ENCODE results near the gene OSBPL2. TPM values are rescaled to one million over a fixed set of nuclear protein-coding genes. Genes with fewer than 3 reads are reported as not detected.

OSBPL2 gene
- polyA plus RNA-seq, 1 donor, result 33.0 TPM

DNA sequence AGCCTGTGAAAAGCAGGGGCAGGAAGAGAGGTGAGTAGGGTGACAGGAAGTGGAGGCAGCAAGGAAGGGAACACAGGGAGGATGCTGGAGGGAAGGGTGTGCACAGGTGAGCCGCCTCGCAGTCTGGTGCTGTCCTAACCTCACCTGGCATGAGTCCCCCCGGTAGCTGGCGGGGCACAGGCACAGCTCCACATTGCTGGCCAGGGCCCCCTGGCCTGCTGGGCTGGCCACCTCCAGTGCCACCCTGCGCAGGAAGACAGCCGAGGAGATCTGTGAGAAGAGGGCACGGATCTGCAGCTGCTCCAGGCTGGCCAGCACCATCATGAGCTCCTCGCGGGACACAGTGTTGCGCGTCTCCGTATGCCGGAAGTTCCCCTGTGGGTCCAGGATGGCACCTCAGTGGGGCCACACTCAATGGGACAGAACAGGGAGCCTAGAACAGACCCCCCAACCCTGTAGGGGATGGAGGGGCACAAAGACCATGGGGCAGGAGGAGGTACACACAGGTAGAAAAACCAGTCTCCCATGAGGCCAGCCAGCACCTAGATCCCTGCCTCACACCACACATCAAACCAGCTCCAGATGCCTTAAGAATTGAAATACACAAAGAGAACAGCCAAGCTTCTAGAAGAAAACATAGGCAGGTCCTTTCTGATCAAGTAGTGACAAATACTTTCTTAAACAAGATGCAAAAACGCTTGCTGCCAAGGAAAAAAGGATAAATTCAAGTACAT, 87.0 kb downstream of the OSBPL2 start:
- no peak for DNase-seq (ENCODE audit: low read depth)

DNA sequence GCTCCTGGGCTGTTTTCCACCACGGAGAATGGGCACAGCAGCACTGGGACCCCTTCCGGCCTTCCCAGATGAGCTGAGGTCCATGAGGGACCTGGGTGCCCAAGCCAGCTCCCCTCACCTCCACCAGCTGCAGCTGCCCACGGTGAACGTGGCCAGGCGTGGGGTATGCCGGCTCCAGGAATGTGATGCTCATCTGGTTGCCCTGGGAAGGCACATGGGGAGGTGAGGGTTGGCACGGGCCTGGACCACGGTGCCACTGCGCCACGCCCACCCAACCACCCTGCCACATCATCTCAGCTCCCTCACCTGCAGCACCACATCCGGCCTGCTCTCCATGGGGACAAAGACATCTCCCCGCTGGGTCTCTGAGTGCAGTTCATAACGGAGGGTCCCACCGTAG, 88.2 kb downstream of the OSBPL2 start:
- no peak for DNase-seq (ENCODE audit: low read depth)

DNA sequence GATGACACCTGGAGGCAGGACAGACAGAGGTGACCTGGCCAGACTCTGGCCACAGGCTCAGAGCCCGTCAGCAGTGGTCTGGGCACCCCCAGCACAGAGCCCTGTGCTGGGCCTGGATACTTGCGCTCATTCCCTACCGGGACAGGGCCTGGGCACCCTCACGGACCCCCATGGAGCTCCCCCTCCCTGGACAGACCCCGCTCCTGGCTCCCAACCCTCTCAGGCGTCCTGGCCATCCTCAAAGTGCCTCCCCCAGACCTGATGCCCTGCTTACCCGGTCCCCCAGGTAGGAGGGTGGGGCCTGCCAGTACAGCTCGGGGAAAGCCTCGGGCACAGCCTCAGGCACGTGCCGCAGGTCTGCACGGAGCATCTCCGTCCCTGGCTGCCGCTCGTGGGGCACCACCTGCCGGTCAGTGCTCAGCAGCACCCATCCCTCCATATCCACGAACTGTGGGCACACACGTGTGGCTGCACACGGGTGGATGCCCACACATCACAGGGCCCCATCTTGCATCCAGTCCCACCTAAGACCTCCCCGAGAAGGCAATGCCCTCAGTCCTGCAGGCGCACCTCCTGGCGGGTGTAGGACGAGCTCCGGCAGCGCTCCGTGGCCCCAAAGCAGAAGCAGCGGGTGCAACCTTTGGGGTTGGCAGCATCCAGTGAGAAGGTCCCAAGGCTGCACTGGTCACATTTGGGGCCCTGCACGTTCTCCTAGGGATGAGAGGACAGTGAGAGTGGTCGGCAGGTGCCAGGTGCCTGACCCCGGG, 88.8 kb downstream of the OSBPL2 start:
- no peak for DNase-seq (ENCODE audit: low read depth)

DNA sequence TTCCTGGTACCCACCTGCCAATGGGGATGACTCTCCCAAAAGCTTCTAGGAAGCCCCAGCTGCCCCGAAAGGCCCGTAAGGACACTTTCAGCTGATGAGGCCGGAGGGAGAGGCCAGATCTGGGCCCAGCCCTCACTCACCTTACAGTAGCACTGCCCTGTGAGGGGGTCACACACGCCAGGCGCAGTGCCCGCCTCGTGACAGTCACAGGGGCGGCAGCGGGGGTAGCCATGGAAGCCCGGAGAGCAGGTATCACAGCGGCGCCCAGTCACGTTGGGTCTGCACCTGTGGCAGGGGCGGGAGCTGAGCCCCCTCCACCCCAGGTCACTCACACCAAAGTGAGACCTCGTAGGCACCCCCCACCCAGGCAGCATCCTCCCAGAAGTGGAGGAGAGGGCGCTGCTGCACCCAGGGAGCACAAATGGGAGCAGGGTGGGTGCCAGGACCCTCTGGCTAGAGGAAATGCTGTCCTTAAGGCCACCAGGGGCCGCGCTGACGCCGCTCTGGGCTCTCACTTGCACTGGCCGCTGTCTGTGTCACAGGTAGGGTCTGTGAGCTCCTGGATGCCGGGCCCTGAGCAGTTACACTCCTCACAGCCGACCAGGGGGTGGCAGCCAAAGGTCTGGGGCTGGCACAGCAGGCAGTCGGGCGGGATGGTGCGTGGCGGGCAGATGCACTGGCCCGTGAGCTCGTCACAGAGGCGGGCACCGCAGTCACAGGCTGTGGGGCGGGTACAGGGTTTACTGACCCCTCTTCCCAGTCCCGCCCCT, 89.6 kb downstream of the OSBPL2 start:
- no peak for DNase-seq (ENCODE audit: low read depth)

DNA sequence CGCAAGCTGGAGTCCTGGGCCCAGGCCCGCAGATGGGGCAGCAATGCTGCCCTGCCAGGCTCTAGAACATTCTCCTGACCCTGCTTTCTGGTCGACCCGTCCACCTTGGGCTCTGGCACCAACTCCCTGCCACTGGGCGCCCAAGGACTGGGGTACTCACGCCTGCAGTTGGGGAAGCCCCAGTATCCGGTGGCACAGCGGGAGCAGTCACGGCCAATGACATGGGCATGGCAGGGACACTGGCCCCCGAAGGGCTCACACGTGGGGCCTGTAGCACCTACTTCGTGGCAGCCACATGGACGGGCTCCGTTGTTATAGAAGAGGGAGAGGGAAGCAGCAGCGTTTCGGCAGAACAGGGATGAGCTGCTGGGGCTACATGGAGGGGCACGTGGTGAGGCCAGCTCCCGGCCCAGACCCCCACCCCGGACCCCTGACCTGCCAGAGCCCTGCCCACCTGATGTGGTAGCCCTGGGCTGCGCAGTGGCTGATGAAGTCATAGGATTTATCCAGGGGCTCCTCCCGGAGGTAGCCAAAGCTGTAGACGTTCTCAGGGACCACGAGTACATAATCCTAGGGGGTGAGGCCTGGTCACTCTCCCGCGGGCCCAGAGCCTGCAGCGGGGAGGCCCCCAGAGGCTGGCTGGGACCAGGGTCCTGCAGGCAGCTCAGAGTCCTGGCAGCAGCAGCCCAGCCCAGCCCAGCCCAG, 90.5 kb downstream of the OSBPL2 start:
- no peak for DNase-seq (ENCODE audit: low read depth)

DNA sequence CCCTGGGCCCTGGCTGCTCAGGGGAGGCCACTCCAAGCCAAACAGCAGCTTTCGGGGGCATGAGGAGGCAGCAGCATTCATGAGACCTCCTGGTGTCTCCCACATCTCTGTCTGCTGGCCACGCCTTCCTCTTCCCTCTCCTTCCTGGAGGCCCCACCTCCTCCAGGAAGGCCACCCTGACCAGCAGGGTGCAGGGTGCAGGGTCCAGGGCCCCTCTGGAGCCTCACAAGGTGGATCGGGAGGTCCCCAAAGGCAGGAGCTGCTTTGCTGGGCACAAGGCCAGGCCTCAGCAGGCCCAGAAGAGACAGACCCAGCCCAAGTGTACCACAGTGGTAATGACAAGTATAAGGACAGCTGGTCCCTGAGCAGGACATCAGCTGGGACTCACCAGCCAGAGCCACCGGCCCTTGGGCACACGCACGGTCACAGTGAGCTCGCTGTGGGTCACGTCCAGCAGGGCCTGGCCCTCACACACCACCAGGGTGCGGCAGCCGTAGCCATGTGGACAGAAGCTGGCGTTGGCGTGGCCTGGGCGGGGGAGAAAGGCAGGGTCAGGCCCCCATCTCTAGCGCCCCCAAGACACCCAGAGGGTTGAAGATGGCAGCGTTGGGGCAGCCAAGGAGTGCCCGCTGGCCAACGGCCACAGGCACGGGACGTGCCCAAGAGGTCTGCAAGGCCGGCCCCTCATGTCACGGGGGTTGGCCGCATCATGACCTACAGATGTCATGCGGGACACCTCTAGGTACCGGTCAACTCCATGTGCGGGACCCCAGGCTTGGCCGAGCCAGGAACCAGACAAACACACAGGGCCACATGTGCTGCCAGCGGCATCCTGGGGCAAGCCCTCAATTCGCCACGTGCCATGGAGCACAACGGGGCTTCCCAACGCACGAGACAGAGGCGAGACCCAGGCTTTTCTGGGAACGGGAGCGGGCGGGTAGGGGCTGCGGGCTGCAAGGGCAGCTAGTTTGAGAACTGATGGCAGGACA, 91.4 kb downstream of the OSBPL2 start:
- no peak for DNase-seq (ENCODE audit: low read depth)

DNA sequence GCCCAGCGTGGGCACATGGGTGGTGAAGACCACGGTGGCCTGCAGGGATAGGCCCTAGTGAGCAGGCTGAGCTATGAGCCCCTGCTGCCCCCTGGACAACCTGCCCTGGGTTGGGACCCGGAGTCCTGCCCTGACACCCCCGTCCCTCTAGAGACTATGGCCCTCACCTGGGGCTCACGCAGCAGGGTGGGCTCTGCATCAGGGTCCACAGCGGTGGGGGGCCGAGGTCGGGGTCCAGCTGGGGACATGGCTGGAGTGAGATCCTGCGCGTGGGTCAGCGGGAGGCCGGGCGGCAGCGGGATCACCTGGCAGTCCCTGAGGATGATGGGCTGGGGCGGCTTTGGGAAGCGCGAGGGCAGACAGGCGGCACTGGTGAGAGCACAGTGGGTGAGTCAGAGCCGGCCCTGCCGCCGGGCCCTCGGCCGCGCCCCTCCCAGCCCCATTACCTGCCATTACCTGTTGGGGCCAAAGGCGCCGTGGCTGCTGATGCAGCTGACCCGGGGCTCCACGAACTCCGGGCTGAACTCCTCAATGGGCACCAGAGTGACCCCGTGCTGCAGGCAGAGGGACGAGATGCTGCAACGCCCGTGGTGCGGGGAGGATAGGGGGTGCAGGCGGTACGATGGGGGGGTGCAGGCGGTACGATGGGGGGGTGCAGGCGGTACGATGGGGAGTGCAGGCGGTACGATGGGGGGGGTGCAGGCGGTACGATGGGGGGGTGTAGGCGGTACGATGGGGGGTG, 92.4 kb downstream of the OSBPL2 start:
- DNase-seq (ENCODE audit: low read depth), result no peak

DNA sequence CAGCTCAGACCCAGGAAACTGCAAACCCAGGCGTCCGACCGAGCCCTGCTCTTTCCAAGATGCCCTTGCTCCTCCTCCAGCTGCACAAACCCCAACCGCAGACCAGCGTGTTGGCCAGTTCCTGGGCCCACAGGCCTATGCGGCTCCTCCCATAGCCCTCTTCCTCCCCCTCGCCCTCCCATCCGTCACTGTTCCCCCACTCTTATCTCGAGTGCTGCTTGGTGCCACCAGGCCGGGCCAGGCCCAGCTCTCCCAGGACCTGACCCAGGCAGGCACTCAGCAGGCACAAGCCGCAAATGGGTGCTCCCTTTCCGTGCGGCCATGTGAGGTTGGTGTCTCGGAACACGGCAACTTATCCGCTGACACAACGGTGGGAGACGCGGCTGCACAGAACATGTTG, 93.0 kb downstream of the OSBPL2 start:
- DNase-seq (ENCODE audit: low read depth), result no peak

DNA sequence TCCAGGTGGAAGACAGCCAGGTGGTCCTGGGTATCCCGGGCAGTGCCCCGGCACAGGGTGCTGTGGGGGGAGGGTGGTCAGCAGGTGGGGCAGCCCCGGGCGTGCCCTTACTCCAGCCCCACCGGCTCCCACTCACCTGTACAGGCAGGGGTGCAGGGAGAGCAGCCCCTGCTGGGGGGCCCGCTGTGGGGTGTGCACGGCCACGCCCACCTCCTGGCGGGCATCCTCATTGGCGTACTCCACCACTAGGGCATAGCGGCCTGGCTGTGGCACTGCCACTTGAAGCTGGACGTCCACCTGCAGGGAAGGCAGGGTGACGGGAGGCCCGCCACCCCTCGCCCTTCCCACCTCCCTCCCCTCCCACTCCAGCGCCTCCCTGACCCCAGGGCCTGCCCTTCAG, 94.1 kb downstream of the OSBPL2 start:
- no peak for DNase-seq (ENCODE audit: low read depth)

DNA sequence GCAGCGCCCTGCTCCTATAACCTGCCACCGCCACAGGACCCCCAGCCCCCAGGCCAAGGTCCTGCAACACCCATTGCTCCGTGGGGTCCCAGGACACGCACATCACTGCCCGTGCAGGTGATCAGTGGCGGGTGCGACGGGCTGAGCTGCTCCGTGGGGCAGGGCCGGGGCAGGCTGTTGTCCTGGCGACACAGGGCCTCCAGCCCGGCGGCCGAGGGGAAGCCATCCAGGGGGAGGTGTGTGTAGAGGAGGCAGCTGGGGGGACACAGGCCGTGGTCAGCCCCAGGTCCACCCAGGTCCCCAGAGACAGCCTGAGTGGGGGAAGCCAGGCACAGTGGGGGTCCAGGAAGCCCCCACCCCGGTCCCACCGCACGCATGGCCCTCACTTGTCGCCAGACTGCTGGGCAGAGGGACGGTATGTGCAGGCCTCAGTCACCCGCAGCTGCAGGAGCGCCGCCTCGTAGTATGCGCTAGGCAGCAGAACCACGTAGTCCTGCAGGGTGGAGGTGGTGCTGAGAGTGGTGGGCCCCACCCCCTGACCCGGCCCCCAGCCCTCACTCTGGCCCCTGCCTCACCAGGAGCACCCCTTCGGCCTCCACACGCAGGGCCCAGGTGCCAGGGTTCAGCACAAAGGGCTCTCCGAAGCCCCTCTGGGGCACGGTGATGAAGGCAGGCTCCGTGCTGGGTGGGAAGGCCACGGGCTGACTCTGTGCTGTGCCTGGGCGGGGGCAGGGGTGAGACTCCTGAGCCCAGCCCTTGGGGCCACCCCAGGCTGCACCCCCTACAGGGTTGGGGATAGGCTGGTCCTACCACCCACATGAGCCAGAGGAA, 94.9 kb downstream of the OSBPL2 start:
- DNase-seq (ENCODE audit: low read depth), result no peak

DNA sequence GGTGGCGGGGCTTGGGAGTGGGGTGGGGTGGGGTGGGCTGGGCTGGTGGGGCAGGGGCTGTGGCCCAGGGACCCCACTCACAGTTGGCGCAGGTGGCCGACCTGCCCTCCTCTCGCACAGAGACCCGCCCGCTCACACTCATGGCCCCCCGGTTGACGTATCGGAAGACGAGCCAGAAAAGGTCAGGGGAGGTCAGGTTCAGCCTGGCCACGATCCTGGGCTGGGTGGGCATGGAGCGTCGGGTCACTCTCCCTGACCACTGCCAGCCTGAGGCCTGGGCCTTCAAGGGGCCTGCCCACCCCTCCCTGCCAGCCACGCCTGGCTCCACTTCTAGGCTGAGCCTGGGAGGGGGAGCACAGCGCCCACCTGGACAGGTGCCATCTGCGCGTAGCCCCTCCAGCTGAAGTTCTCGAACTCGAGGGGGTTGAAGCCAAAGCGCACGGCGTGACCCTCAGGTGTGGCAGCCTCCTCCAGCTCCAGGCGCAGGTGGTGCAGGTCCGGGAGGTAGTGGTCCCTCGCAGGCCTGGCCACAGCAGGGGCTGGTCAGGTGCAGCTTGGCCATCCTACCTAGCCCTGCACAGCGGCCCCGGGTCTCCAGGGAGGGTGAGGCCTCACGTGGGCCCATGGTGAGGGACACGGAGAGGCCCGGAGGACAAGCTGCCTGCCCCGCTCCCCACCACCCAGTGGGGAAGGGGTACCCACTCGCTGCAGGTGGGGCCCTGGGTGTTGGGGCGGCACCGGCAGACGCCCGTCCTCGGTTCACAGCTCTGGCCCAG, 95.7 kb downstream of the OSBPL2 start:
- DNase-seq (ENCODE audit: low read depth), result no peak

DNA sequence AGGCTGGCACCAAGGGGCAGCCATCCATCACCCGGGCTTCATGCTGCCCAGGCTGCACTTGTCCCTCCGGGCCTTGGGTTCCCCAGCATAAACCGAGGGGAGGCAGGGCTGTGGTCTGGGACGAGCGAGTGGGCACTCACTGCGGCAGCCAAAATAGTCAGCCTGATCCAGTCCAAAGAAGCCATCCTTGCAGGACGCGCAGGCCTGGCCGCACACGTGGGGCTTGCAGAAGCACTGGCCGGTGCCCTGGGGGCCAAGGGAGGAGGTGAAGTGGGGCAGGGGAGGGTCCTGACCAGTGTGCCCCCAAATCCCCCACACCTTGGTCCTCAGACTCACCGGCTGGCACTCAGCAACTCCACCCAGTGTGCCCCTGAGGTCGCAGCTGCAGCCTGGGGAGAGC, 96.6 kb downstream of the OSBPL2 start:
- no peak for DNase-seq (ENCODE audit: low read depth)

DNA sequence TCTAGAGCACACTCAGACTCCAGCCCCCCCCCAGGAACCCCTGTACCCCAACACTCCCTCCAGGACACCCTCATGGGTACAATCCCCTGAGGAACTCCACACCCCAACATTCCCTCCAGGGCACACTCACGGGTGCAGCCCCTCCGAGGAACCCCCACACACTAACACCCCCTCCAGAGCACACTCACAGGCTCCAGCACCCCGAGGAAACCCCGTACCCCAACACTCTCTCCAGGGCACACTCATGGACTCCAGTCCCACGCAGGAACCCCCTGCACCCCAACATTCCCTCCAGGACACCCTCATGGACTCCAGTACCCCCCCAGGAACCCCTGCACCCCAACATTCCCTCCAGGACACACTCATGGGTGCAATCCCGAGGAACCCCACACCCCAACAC, 97.2 kb downstream of the OSBPL2 start:
- no peak for DNase-seq (ENCODE audit: low read depth)

DNA sequence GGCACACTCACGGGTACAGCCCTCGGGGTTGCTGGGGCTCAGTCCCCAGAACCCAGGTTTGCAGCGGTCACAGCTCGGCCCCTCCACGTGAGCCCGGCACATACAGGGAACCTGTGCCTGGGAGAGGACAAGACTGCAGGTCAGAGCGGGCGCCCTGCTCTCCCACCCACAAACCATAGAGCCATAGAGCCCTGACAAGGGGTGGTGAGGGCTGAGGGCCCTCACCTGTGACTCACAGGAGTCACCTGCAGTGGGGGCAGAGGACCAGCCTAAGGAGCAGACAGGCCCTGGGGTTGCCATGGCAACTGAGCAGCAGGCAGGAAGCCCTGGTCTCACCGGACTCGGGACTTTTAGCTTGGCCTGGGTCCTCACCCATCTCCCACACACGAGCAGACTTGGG, 98.0 kb downstream of the OSBPL2 start:
- DNase-seq (ENCODE audit: low read depth), result no peak

DNA sequence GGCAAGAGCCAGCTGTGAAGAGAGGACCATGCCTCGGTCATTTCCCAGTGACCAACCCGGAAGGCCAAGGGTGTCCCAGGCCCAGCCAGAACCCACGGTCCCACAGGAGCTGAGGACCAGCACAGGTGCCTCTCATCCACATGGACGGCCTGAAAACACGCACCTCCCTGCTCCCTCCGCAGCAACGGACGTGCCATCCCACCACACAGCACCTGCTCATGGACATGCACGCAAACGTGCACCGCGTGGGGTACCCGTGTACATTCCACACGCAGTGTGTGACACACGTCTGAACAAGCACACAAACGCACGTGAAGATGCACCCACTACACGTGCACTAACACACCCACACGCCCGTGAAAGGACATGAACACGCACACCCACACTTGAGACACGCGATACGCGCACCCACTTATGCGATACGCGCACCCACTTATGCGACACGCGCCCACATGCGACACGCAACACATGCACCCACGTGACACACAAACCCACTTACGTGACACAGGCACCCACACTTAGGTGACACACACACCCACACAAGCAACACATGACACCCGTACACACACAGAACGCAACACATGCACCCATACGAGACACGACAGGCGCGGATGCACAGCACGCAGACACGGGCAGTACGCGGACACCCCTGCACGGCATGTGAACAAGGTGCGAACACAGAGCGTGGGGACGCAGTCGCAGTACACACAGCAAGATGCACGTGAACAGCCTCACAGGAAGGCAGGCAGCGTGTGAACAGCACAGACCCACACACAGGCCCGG, 98.6 kb downstream of the OSBPL2 start:
- DNase-seq (ENCODE audit: low read depth), result no peak

DNA sequence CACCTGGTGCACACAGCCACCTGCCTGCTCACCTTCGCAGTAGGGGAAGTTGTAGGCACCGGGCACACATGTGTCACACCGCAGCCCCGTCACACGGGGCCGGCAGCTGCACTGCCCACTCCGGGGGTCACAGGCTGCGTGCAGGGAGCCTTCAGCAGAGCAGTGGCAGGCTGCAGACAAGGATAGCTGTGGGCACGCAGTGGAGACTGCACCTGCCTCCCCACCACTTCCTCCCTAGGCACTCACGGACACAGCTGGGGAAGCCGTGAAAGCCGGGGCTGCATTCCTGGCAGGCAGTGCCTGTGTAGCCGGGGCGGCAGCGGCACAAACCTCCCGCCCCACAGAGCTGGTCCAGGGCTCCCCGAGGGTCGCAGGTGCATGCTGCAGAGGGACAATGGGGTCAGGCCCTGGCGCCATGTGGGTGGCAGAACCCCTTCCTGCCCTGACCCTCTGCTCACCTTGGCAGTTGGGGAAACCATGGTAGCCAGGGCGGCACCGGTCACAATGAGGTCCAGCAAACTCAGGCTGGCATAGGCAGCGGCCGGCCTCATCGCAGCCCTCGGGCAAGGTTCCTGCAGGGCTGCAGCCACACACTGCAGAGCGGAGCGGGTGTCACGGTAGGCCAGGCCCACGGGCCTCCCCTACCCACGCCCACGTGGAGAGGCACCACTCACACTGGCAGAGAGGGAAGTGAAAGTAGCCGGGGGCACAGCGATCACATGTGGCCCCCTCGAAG, 99.4 kb downstream of the OSBPL2 start:
- DNase-seq (ENCODE audit: low read depth), result no peak

DNA sequence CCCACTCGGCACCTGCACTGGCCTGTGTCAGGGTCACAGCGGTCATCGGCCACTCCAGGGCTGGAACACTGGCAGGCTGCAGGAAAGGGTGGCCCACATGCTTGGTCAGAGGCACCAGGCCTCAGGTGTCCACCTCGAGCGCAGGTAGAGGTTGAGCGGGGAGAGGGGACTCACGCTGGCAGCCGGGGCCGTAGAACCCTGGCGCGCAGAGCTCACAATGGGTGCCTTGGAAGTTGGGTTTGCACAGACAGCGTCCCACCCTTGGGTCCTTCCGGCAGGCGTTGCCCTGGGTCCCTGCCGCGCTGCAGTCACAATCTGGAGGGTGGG, 99.9 kb downstream of the OSBPL2 start:
- DNase-seq (ENCODE audit: low read depth), result no peak
